Measurements from ENCODE around the gene PDK4. TPM values are rescaled to one million over a fixed set of nuclear protein-coding genes. Genes with fewer than 3 reads are reported as not detected.

PDK4 gene
- total and polyA plus RNA-seq, 9 of the 15 experiments (the other 6 are each of a cell fraction or from before 2014, with no cell fraction given) = 0.03 to 0.24 (median 0.08) TPM; not detected in 2

GRCh38 chr7:95608359-95609173 lies 12.2 kb upstream of the PDK4 start (continued):
- TF ChIP-seq CUX1 (CRISPR knock-in tag; IDR thresholded peaks at IDR 0.05) = no peak
- TF ChIP-seq RNF2 (IDR thresholded peaks at IDR 0.05) = 0 out of 2 replicates have a peak, but pooled peaks have one; percentile 40
- TF ChIP-seq ZC3H11A (IDR thresholded peaks at IDR 0.05; ENCODE audit: low read depth, low read length) = no peak
- TF ChIP-seq ETV1 (tag; conservative IDR thresholded peaks at IDR 0.05; ENCODE audit: low read depth) = 0 out of 2 replicates have a peak, but pooled peaks have one; percentile 8
- TF ChIP-seq, protein P1, sequence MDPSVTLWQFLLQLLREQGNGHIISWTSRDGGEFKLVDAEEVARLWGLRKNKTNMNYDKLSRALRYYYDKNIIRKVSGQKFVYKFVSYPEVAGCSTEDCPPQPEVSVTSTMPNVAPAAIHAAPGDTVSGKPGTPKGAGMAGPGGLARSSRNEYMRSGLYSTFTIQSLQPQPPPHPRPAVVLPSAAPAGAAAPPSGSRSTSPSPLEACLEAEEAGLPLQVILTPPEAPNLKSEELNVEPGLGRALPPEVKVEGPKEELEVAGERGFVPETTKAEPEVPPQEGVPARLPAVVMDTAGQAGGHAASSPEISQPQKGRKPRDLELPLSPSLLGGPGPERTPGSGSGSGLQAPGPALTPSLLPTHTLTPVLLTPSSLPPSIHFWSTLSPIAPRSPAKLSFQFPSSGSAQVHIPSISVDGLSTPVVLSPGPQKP (CRISPR knock-in tag; IDR thresholded peaks at IDR 0.05) = no peak
- TF ChIP-seq FOXA3 (CRISPR knock-in tag; conservative IDR thresholded peaks at IDR 0.05 in 1 of 2, IDR thresholded peaks at IDR 0.05 in 1 of 2) = peak; percentile 50 to 98; a peak in 3 of 4 replicates
- TF ChIP-seq ZNF134 (CRISPR knock-in tag; conservative IDR thresholded peaks at IDR 0.05) = peak; percentile 38; the same call in 1 of the 2 replicates
- peak; percentile 75; the same call in 1 of the 2 replicates for TF ChIP-seq SOX6 (IDR thresholded peaks at IDR 0.05)
- peak; percentile 62; the same call in 1 of the 2 replicates for TF ChIP-seq BACH1 (tag; IDR thresholded peaks at IDR 0.05)
- no peak for TF ChIP-seq ZNF431 (CRISPR knock-in tag; IDR thresholded peaks at IDR 0.05)
- peak; percentile 93 to 94 for TF ChIP-seq FOXK2 (conservative IDR thresholded peaks at IDR 0.05 in 1 of 2, IDR thresholded peaks at IDR 0.05 in 1 of 2; ENCODE audit: low read depth in 2 of 2)
- TF ChIP-seq ZNF766 (CRISPR knock-in tag; conservative IDR thresholded peaks at IDR 0.05) = peak; percentile 27
- no peak for TF ChIP-seq RBM15 (IDR thresholded peaks at IDR 0.05; ENCODE audit: insufficient read depth, low read length)
- TF ChIP-seq CXXC5 (CRISPR knock-in tag; IDR thresholded peaks at IDR 0.05) = 0 out of 2 replicates have a peak, but pooled peaks have one; percentile 16
- peak; percentile 91 for TF ChIP-seq HDAC3 (IDR thresholded peaks at IDR 0.05; ENCODE audit: borderline replicate concordance, partially characterized antibody)
- TF ChIP-seq RAD21 (CRISPR knock-in tag; conservative IDR thresholded peaks at IDR 0.05 in 1 of 2, IDR thresholded peaks at IDR 0.05 in 1 of 2) = peak in 1 of 2 experiments; percentile 30; a peak in 1 of 4 replicates
- TF ChIP-seq ATF7 (IDR thresholded peaks at IDR 0.05) = peak; percentile 66; the same call in 1 of the 2 replicates
- TF ChIP-seq LEF1 (IDR thresholded peaks at IDR 0.05) = peak; percentile 94; the same call in 1 of the 2 replicates
- TF ChIP-seq JUND (IDR thresholded peaks at IDR 0.05; ENCODE audit: borderline replicate concordance, low read depth, low read length) = peak; percentile 34; the same call in 1 of the 2 replicates
- TF ChIP-seq JUND (tag; IDR thresholded peaks at IDR 0.05; ENCODE audit: borderline replicate concordance, low read depth, low read length) = no peak
- 0 out of 2 replicates have a peak, but pooled peaks have one; percentile 47 for TF ChIP-seq CREM (IDR thresholded peaks at IDR 0.05; ENCODE audit: low read depth)
- peak; percentile 78 for TF ChIP-seq ZNF644 (tag; IDR thresholded peaks at IDR 0.05; ENCODE audit: low read depth)

Measured in K562 (cell line).